GM12878 (cell line): Measurements from ENCODE around the gene SLC6A16. TPM values are rescaled to one million over a fixed set of nuclear protein-coding genes. Genes with fewer than 3 reads are reported as not detected.
A peak's percentile ranks its signal among the peaks of the same experiment; 100 is the strongest.

Experiments
- ATF2 ChIP-seq: IDR thresholded peaks from 2 replicates; pipeline ENCODE4 v1.6.1; 2012; ENCODE audit warnings: low read length, inconsistent platforms
- ATF7 ChIP-seq: fragments of 450-650 bp; IDR thresholded peaks from 2 replicates; pipeline ENCODE4 v1.6.1; 2016; ENCODE audit warnings: low read depth, mild to moderate bottlenecking
- BCL3 ChIP-seq: IDR thresholded peaks from 2 replicates; pipeline ENCODE4 v1.6.1; 2011; ENCODE audit warnings: borderline replicate concordance, low read depth, mild to moderate bottlenecking, moderate library complexity, low read length; ENCODE audit not compliant: insufficient read depth, poor library complexity, severe bottlenecking
- CHD4 ChIP-seq: fragments of 200-600 bp; sonication (generic); IDR thresholded peaks from 2 replicates; pipeline ENCODE4 v1.6.1; 2016; ENCODE audit warnings: mild to moderate bottlenecking
- GATAD2B ChIP-seq: fragments of 450-650 bp; conservative IDR thresholded peaks from 2 replicates; pipeline ENCODE4 v1.6.1; 2017; ENCODE audit warnings: low read depth, mild to moderate bottlenecking, moderate library complexity
- NFXL1 ChIP-seq: fragments of 450-650 bp; IDR thresholded peaks from 2 replicates; pipeline ENCODE4 v1.6.1; 2017; ENCODE audit warnings: antibody characterized with exemption, mild to moderate bottlenecking, borderline replicate concordance
- POLR2AphosphoS5 ChIP-seq: IDR thresholded peaks from 2 replicates; pipeline ENCODE4 v1.6.1; 2011; ENCODE audit warnings: mild to moderate bottlenecking, low read length, inconsistent platforms
- RAD21 ChIP-seq: IDR thresholded peaks from 2 replicates; pipeline ENCODE4 v1.6.1; 2011; ENCODE audit warnings: mild to moderate bottlenecking, low read depth, low read length, moderate library complexity; ENCODE audit not compliant: insufficient read depth
- RB1 ChIP-seq: fragments of 450-650 bp; formaldehyde crosslinking; IDR thresholded peaks from 2 replicates; pipeline ENCODE4 v1.6.1; 2017; ENCODE audit warnings: mild to moderate bottlenecking, borderline replicate concordance
- SMAD5 ChIP-seq: IDR thresholded peaks from 2 replicates; pipeline ENCODE4 v1.6.1; 2016; ENCODE audit warnings: antibody characterized with exemption, low read depth
- SRF ChIP-seq, 2 experiments: IDR thresholded peaks; 2 replicates each; pipeline ENCODE4 v1.6.1; 2011; ENCODE audit warnings: low read depth in 2 of 2, low read length in 2 of 2, mild to moderate bottlenecking in 1 of 2, moderate library complexity in 1 of 2
- TCF12 ChIP-seq: IDR thresholded peaks from 2 replicates; pipeline ENCODE4 v1.6.1; 2011; ENCODE audit warnings: low read depth, mild to moderate bottlenecking, low read length
- USF2 ChIP-seq: IDR thresholded peaks from 2 replicates; pipeline ENCODE4 v1.6.1; 2011; ENCODE audit warnings: low read depth, low read length, improper control_type of control experiment, borderline replicate concordance
- ZNF592 ChIP-seq: fragments of 450-650 bp; IDR thresholded peaks from 2 replicates; pipeline ENCODE4 v1.6.1; 2017; ENCODE audit warnings: mild to moderate bottlenecking, moderate library complexity
- polyA plus RNA-seq, 11 experiments: library from polyadenylated mRNA; depleted of rRNA in 4 of 11; unstranded in 6 of 11; stranded (reverse) in 5 of 11; fragments of >200 nt; fragmentation: Nextera tagmentation in 4 of 11; fragmentation: Illumina TruSeq in 1 of 11; extraction: Ambion mirVana in 4 of 11; extraction: Trizol in 1 of 11; gene quantifications; 1 replicate in 1 of 11; 2 replicates in 10 of 11; pipeline versions ENCODE4 v1.2.1 to v1.2.3, GENCODE V29; 2011 to 2016; ENCODE audit warnings: inconsistent platforms in 2 of 11, missing spikeins in 2 of 11, low read depth in 1 of 11
- total RNA-seq, 4 experiments: library from RNA; depleted of rRNA in 3 of 4; stranded (reverse); fragments of >200 nt in 3 of 4; fragmentation: Illumina TruSeq in 1 of 4; extraction: Trizol in 1 of 4; gene quantifications; 2 replicates each; pipeline versions ENCODE4 v1.2.1 to v1.2.3, GENCODE V29; 2013 to 2021
- TF ChIP-seq, protein P1 (sequence below): fragments of 450-650 bp; IDR thresholded peaks from 2 replicates; pipeline ENCODE4 v1.6.1; 2017; ENCODE audit warnings: mild to moderate bottlenecking, moderate library complexity
- TF ChIP-seq, protein P2 (sequence below): IDR thresholded peaks from 2 replicates; pipeline ENCODE4 v1.6.1; 2012; ENCODE audit warnings: low read depth, low read length, improper control_type of control experiment

Gene SLC6A16
- total and polyA plus RNA-seq, 10 of the 15 experiments (the other 5 are each of a cell fraction or from before 2014, with no cell fraction given), result 0.23 to 3.2 (median 0.54) TPM

DNA sequence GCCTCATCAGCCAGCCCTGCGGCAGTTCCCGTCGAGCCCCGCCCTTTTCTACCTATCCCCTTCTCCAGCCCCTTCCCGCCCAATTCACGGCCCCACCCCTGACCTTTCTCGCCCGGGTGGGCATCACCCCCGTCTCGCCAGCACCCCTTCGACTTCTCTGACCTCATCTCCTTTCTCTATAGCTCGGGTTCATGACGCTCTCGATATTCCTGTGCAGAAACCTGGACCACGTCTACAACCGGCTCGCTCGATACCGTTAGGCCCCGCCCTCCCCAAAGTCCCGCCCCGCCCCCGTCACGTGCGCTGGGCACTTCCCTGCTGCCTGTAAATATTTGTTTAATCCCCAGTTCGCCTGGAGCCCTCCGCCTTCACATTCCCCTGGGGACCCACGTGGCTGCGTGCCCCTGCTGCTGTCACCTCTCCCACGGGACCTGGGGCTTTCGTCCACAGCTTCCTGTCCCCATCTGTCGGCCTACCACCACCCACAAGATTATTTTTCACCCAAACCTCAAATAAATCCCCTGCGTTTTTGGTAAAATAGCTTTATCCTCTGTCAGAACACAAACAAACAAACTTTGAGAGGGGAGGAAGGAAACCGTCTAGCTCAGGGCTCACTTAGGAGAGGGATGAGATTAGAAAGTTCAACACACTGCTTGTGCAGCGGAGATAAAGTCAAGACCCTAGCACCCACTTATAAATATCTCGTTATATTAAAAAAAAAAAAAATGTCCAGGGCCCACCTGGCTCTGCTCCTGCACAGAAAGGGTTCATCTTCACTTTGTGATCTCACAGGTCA is 15.3 kb upstream of the SLC6A16 start (continued):
- TF ChIP-seq, protein P1, sequence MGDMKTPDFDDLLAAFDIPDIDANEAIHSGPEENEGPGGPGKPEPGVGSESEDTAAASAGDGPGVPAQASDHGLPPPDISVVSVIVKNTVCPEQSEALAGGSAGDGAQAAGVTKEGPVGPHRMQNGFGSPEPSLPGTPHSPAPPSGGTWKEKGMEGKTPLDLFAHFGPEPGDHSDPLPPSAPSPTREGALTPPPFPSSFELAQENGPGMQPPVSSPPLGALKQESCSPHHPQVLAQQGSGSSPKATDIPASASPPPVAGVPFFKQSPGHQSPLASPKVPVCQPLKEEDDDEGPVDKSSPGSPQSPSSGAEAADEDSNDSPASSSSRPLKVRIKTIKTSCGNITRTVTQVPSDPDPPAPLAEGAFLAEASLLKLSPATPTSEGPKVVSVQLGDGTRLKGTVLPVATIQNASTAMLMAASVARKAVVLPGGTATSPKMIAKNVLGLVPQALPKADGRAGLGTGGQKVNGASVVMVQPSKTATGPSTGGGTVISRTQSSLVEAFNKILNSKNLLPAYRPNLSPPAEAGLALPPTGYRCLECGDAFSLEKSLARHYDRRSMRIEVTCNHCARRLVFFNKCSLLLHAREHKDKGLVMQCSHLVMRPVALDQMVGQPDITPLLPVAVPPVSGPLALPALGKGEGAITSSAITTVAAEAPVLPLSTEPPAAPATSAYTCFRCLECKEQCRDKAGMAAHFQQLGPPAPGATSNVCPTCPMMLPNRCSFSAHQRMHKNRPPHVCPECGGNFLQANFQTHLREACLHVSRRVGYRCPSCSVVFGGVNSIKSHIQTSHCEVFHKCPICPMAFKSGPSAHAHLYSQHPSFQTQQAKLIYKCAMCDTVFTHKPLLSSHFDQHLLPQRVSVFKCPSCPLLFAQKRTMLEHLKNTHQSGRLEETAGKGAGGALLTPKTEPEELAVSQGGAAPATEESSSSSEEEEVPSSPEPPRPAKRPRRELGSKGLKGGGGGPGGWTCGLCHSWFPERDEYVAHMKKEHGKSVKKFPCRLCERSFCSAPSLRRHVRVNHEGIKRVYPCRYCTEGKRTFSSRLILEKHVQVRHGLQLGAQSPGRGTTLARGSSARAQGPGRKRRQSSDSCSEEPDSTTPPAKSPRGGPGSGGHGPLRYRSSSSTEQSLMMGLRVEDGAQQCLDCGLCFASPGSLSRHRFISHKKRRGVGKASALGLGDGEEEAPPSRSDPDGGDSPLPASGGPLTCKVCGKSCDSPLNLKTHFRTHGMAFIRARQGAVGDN, result no peak
- TF ChIP-seq RAD21 (no peak), GATAD2B (peak; percentile 47; the same call in 1 of the 2 replicates), ATF2 (no peak; the same call in 1 of the 2 replicates), ATF7 (peak; percentile 87), SMAD5 (0 out of 2 replicates have a peak, but pooled peaks have one; percentile 5), SRF (IDR thresholded peaks at IDR 0.05; ENCODE audit: low read depth in 2 of 2, low read length in 2 of 2) (no peak), ZNF592 (no peak), POLR2AphosphoS5 (peak; percentile 46; the same call in 1 of the 2 replicates), CHD4 (no peak), USF2 (peak; percentile 87), RB1 (peak; percentile 91; the same call in 1 of the 2 replicates), BCL3 (peak; percentile 71), NFXL1 (no peak), TCF12 (peak; percentile 95)
- TF ChIP-seq, protein P2, sequence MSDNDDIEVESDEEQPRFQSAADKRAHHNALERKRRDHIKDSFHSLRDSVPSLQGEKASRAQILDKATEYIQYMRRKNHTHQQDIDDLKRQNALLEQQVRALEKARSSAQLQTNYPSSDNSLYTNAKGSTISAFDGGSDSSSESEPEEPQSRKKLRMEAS, result no peak; the same call in 1 of the 2 replicates
